Activated CD4-positive, alpha-beta T cell treated with anti-CD3 and anti-CD28 coated beads for 4 hours (primary cell): ENCODE results near the gene ZNF629.

Experiments
- DNase-seq, 2 donors: peaks; one replicate each; pipeline ENCODE4 v3.0.0-alpha.2; 2020

ZNF629 gene

DNA sequence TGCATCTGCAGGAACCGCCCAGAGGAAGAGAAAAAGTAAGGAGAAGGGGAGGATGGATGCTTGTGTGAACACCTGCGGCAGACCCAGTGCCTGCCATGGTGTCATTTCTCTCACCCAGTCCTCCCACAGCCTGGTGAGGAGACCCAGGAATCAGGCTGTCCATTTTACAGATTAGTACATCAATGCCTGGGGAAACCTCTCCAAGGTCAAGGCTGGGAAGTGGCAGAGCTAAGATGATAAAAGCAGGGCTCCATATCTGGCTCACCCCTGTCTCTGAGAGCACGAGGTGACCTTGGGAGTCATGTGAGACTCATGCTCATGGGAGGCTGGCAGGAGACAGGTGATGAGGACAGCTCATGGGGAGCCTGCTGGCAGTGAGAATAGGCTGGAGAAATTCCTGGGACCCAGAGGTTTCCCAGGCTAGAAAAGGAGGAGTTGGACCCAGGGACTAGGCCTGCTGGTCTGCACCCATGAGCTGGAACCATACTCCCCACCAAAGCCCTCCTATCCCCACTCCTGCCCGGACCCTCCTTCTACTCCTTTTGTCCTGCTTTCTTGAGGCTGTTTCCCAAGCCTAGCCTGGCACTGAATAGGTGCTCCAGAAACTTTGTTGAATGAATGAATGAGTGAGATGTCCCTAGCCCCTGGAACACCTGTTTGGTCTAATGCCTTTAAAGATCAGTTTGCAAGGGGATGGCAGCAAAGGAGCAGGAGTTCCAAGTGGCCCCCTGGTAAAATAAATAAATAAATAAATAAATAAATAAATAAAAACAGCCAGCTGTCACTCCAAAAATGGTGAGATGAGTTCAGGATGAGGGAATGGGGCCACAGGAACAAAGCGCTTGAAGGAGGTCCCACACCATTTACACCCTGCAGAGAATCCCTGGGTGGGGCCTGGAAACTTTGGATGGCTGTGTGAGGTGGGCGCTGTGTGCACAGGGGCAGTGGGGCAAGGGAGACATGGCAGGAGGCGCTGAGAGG lies 1.6 kb downstream of the ZNF629 start:
- DNase-seq, result no peak

DNA sequence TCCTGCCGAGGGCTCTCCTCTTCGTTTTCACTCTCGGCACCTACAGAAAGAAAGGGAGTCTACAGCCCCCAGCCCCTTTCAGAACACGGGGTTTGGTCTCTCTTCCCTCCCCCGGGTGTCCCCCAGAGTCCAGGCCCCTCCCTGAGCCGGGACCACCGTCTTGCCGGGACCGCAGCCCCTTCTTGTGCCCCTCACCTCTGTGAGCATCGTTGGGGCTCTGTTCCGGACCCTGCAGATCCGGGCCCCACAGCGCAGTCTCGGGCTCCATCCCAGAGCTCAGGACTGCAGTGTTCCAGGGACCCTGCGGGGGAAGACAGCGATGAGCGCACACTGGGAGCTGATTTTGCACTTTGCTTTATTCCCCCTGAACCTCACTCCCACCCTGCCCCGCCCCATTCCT lies 2.8 kb downstream of the ZNF629 start:
- DNase-seq, result no peak

DNA sequence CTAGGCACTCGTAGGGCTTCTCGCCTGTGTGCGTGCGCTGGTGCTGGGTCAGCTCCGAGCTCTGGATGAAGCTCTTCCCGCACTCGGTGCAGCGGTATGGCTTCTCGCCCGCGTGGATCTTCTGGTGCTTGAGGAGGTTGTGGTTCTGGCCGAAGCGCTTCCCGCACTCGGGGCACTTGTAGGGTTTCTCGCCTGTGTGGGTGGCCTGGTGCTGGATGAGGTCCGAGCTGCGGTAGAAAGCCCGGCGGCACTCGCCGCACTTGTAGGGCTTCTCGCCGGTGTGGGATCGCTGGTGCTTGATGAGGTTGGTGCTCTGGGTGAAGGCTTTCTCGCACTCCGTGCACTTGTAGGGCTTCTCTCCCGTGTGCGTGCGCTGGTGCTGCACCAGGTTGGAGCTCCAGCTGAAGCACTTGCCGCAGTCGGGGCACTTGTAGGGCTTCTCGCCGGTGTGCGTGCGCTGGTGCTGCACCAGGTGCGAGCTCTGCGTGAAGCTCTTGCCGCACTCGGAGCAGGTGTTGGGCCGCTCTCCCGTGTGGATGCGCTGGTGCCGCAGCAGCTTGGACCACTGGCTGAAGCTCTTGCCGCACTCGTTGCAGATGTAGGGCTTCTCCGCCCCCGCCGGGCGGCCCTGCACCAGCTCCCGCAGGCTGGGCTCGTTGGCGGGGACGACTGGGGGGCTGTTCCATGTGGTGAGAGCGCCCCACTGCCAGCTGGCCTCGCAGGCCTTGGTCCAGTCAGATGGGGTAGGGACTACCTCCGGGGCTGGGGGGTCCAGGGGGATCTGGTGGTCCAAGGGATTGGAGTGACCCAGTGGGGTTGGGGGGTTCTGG lies 3.5 kb downstream of the ZNF629 start:
- no peak for DNase-seq

- no peak for DNase-seq
These were observed 4.3 kb downstream of the ZNF629 start for GRCh38 chr16:30782486-30783279.

GRCh38 chr16:30780549-30780948 lies 6.5 kb downstream of the ZNF629 start:
- no peak for DNase-seq

DNA sequence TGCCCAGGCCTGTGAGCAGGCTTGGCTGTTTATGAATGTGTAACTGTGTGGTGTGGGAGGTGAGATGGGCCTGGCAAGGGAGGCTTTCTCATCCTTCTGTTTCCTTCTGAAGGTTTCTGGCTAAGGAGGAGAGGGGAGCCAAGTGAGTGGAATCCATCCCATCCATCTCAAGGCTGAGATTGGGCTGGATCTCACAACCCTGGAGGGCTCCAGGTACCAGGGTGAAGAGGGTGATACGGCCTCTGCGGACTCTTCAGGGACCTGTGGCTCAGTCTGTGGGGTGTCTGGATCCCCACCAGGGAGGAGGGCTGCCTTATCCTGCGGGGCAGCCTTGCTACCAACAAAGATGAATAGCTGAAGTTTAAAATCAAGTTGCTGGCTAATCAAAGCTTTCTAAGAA lies 7.0 kb downstream of the ZNF629 start:
- DNase-seq, result no peak

- DNase-seq, result no peak
These were observed 7.4 kb downstream of the ZNF629 start for GRCh38 chr16:30779596-30779995.

- DNase-seq, result no peak
These were observed 8.3 kb downstream of the ZNF629 start for GRCh38 chr16:30778549-30779244.

GRCh38 chr16:30777591-30778297 lies 9.3 kb downstream of the ZNF629 start:
- DNase-seq, result no peak

DNA sequence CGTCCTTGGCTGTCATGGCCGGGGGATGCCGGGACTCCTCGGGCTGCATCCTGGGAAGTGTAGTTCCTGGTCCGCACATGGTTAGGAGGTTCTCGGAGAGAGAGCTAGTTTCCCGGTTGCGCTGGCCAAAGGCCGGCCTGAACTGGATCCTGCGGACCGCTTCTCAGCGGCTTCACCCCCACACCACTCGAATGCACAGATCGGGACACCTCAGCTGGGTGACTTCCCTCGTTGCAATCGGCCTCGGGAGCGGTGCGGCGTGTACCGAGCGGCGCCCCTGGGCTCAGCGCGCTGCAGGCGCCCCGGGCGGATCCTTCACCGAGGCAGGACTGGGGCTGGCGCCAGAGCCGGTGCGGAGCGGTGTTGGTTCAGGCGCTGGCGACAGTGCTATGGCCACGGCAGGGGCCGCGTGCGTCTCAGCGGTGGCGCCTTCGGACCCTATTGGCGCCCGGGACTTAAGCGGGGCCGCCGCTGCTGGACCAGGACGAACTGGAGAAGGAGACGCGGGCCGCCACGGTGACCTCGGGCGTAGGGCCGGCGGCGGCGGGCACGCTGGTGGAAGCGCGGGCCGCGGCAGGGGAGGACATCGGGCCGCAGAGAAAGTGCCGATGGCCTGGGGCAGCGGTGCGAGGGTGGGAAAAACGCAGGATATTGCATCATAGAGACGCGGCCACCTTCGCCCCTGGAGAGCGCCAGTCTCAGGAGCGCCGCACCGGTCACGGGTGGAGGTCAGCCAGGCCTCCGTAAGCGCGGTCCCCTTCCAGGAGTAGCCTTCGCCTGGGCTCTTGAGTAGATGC lies 11.4 kb downstream of the ZNF629 start:
- DNase-seq, result peak; percentile 53

GRCh38 chr16:30775131-30775391 lies 11.9 kb downstream of the ZNF629 start:
- DNase-seq, result no peak

DNA sequence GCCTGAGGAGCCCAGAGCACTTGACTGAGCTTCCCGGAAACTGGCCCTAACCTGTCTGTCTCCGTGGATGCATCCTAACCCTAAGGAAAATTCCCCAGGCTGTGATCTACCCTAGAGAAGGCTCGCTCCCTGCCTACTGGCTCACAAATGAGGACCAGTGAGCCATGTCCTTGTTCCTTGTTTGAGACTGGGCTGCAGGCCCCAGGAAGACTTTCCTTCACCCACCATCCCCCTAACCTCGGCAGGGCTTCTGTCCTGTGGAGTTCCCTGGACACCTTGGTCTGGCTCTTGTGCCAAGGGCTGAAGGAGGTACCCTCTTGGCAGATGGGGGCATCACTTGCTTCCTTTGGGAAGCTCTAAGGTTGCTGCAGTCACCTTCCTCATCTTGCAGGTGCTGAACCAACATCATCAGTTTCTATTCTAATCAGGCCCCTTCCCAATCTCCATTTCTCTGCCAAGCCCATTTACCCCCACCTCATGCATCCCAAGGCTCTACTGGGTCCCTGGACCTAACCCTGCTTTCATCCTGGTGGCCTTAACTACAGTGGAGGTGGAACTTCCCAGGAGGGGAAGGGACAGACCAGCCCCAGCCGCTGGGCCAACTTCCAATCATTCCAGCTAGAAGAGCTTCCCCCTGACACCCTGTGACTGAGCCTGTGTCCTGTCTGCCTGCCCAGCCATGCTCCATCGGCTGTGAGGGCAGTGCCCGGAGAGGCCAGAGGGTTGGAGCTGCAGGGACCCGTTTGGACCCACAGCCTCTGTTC lies 12.5 kb downstream of the ZNF629 start:
- no peak for DNase-seq

GRCh38 chr16:30773826-30774225 lies 13.2 kb downstream of the ZNF629 start:
- DNase-seq, result no peak

DNA sequence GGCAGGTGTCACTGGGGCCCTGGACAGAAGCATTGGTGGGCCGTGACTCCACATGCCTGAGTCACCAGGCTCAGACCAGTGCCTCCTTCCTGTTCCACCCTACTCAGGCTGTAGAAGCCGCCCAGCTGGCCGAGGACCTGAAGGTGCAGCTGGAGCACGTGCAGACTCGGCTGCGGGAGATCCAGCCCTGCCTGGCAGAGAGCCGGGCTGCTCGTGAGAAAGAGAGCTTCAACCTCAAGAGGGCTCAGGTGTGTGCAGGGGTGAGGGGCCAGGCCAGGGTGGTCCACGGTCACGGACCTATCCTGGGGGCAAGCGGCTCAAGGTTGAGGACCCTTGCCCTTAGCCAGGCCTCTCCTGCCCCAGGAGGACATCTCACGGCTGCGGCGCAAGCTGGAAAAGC lies 15.3 kb downstream of the ZNF629 start:
- DNase-seq, result no peak

- no peak for DNase-seq
These were observed 17.5 kb downstream of the ZNF629 start for GRCh38 chr16:30769379-30770089.

DNA sequence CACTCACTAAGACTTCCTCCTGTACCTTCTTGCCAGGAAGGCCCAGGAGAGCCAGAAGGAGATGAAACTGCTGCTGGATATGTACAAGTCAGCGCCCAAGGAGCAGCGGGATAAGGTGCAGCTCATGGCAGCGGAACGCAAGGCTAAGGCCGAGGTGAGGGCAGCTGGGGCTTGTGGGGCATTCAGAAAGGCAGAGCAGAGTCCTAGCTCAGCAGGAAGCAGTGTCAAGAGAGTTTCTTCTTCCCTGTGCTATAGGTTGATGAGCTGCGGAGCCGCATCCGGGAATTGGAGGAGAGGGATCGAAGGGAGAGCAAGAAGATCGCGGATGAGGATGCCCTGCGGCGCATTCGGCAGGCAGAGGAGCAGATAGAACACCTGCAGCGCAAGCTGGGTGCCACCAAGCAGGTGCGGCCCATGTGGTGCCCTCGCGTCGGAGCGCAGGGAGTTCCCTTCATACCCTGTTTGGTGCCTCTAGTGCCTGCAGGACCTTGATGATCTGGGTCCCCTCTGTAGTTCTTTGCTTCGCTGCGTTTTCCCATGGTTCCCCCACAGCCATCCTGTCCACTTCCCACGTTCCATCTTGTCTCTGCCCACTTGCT lies 18.3 kb downstream of the ZNF629 start:
- no peak for DNase-seq

- DNase-seq, result no peak
These were observed 19.1 kb downstream of the ZNF629 start for GRCh38 chr16:30767767-30768465.

- no peak for DNase-seq
These were observed 20.1 kb downstream of the ZNF629 start for GRCh38 chr16:30766933-30767284.
